GM21717 (cell line): Measurements from ENCODE around the gene FGD6.
"Not testable (repeated sequence)": the region's sequence is repeated elsewhere in the genome, so short reads cannot be mapped to it uniquely, and the experiment has no call there.

Experiments
- ATAC-seq: cut with Tn5 transposase; IDR thresholded peaks from one replicate; pipeline ENCODE4 v1.9.1; 2021; ENCODE audit warnings: mild to moderate bottlenecking, moderate library complexity; ENCODE audit not compliant: unreplicated experiment

FGD6 gene

DNA sequence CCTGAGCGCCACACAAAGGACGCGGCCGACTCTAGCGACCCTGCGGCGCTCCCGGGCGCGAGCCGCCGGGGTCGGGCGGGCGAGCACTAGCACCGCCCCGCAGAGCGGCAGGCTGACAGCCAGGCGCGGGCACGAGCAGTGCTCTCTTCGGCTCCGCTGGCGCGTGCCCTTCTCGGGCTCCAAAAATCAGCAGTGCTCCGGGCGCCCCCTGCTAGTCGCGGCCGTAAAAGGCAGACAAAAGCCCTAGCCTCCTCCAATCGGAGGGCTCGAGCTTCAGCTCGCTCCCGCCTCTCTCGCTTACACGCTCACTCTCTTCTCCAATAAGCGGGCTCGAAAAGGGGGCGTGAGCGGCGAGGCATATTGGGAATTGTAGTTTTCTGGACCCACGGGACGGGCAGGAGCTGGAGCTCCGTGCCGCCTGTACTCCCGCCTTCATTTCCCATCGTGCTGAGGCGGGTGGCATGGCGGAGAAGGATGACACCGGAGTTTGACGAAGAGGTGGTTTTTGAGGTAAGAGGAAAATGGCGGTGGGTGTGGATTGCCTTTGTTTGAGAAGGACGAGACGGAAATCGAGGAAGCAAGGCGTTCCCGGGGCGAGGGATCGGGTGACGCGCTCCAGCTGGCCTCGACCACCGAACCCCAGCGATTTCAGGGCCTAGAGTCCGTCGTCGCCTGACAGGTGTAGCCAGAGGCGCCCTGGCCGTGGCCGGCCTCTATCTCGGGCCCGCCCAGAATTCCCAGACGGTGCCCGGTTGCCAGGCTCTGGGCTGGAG is at the start of gene FGD6, which contains the start of gene VEZT:
Gene FGD6 (minus strand): TSS at position 91 of the 773 bp plus-strand sequence. CDS start 227 bp downstream, outside the sequence.
Gene VEZT (plus strand): TSS at position 431 of the 773 bp plus-strand sequence. CDS start 44 bp downstream, at position 475.
- peak; percentile 90 for ATAC-seq

DNA sequence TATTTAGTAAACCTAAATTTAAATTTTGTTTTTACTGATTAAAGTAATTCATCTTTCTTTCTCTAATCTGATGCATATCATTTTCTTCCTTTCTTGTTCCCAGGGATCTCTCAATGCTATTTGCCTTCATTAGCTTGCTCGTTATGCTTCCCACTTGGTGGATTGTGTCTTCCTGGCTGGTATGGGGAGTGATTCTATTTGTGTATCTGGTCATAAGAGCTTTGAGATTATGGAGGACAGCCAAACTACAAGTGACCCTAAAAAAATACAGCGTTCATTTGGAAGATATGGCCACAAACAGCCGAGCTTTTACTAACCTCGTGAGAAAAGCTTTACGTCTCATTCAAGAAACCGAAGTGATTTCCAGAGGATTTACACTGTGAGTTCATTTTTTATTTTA is 49.0 kb upstream of the FGD6 start:
- no peak for ATAC-seq

DNA sequence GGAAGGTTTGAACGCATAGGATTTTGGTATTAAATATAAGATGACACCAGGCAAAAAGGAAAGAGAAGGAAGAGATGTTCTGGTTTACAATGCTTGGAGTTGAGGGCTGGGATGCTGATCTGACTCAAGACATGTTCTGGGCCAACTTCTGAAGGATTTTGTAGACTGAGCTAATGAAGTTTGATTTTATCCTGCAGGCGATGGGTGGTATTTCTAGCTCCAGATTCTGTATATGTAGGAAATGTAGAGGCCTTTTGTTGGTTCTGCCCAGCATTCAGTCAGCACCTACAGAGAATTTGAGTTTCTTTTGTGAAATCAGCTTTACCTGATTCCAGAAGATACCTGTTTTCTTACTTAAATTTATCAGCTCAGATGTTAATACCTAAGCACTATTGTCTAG is 48.5 kb upstream of the FGD6 start:
- ATAC-seq: no peak

DNA sequence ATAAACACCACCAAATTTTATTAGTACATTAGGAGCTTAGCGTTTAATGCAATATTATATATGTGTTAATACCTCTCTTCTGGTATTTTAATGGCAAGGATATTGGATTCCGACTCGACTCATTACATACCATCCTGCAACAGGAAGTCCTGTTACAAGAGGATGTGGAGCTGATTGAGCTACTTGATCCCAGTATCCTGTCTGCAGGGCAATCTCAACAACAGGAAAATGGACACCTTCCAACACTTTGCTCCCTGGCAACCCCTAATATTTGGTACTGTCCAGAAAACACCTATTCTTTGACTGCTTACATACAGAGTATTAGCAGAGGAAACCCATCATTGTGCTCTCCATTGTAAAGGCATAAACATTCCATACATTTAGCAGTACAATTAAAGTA is 45.5 kb upstream of the FGD6 start:
- no peak for ATAC-seq

DNA sequence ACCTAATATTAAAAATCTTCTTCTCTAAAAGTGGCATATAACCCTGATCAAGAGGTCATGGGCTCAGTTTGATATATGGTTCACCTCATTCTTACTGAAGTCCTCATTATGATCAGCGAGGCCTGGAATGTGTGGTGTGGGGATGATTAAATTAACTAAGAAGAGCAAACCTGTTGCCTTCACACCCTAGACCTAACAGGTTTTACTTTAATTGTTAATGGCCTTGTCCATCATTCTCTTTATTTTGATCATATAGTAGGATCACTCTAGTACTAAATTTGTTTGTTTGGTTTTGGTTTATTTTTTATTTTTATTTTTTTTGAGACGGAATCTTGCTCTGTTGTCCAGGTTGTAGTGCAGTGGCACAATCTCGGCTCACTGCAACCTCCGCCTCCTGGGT is 43.8 kb upstream of the FGD6 start:
- no peak for ATAC-seq

DNA sequence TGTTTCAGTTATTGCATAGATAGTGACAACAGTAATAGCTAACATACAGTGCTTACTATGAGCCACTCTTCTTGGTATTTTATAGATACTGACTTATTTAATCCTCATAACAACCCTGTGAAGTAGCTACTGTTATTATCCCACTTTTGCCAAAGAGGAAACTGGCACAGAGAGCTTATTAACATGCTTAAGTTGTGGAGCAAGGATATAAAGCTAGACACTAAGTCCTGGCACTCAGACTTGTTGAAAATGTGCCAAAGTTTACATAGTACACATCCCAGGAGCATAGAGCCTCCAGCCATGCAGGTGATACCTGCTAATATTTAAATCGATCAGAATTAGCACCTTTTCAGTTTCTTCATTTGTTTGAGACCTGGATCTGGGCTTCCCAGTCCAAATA is 42.1 kb upstream of the FGD6 start:
- ATAC-seq: no peak

DNA sequence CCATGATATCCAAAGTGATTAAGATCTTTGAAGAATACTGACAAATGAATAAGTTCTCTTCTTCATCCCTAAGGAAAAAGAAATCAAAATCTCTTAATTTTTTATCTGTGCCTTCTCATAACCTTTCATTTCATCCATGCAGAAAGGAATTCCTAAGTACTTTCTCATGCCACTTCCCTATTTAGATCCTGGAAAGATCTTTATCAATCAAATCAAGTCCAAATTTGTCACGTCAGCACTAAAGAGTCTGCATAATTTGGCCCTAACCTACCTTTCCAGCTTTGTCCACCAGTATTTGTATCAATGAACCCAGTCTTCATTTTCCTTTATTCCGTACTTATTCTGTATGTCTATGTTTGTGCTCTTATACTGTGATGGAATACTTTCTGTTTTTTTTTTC is 41.5 kb upstream of the FGD6 start:
- ATAC-seq: no peak

DNA sequence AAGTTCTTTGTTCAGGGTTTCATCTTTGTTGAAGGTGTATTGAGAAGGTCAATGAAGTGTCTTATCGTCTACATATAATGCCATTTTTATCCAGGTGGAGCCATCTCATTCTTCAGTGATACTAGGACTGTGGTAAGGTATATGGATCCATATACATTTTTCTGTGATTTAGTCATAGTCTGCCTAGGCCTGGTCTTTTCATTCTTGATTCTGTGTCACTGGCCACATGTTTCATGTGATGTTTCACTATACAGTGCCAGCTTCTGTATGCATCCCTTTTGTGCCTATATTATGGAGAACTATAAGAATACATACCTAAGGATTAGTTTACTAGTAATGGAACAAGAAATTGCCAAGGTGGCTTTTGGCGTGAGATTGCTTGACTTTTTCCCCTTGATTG is 40.9 kb upstream of the FGD6 start:
- no peak for ATAC-seq

DNA sequence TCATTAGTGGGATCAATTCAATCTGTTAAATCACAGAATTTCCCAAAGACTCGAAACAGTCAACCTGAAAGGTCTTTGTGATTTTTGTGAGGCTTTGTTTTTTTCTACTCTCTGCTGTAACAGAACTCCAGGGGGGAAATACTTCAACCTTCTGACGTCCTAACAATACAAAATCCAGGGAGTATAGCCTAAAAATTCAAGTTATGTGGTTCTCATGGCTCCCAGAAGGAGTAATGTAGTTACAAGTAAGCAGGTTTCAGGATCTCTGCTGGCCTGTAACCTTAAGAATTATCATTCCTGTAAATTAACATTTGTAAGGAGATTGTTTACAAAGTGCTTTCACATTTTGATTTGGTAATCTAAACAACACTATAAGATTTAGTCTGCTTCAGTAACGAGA is 40.3 kb upstream of the FGD6 start:
- no peak for ATAC-seq

DNA sequence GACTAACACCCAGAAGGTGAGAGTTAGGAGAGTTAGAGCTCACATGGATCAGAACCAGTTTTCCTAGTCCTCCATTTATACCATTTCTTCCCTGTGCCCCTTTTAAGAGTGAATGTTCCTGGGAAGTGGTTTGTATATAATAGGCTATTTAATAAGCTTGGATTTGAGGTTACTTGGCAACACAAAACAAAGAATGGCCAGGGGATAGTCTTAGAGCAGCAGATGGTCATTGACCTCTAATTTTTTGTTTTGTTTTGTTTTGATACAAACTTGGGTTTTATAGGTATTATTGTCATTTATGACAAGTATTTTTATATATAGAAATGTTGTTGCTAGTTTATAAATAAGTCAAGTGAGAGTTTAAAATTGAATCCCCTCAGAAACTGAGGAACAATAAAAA is 36.1 kb upstream of the FGD6 start:
- ATAC-seq: no peak

DNA sequence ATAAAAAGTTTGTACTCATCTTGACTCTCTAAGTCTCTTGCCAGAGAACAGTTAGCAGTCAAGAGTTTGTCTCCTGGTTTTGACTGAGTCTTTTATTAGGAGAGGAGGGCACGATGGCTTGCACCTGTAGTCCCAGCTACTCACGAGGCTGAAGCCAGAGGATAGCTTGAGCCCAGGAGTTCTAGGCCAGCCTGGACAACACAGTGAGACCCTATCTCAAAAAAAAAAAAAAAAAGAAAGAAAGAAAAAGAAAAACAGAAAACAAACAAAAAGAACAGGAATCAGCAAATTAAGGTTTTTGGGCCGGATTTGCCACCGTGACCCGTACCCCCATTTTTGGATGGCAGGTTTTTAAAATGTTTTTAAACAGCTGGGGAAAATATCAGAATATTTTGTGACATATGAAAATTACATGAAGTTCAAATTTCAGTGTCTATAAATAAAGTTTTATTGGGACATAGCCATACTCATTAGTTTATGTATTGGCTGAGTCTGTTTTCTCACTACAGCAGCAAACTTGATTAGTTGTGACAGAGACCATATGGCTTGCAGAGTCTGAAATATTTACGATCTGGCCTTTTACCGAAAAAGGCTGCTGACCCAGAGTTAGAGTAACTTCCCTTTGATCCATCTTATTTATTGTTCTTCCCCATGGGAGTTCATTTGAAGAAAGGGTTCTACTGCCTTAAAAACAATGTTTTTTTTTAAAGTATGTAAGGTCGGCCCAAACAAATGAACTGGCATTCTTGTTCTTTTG is 31.5 kb upstream of the FGD6 start:
- no peak for ATAC-seq

DNA sequence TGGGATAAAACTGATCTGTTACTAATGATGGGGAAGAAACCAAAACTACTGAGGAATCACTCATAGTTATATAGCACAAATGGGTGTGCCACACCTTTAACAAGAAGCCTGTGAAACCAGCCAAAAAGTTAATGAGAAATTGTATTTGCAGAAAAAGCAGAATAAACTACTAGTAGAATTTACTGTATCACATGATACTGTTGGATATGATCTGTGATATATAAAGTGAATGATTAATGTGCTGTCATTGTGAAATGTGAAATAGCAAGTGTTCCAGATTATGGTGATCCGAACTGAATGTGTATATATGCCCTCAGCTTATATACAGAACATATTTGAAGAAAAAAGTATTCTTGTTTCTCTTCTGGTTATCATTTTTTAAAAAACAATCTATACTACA is 30.8 kb upstream of the FGD6 start:
- no peak for ATAC-seq

DNA sequence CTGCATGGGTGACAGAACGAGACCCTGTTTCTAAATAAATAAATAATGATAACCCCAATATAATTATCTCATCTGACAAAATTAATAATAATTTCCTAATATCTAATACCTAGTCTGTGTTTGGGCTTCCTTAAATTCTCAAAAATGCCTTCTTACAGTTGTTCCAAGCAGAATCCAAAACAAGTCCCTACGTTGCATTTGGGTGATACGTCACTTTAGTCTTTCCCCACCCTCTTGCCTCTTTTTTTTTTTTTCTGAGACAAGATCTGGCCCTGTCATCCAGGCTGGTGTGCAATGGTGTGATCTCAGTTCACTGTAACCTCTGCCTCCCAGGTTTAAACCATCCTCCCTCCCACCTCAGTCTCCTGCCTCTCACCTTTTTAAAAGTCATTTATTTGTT is 27.1 kb upstream of the FGD6 start:
- ATAC-seq: no peak

DNA sequence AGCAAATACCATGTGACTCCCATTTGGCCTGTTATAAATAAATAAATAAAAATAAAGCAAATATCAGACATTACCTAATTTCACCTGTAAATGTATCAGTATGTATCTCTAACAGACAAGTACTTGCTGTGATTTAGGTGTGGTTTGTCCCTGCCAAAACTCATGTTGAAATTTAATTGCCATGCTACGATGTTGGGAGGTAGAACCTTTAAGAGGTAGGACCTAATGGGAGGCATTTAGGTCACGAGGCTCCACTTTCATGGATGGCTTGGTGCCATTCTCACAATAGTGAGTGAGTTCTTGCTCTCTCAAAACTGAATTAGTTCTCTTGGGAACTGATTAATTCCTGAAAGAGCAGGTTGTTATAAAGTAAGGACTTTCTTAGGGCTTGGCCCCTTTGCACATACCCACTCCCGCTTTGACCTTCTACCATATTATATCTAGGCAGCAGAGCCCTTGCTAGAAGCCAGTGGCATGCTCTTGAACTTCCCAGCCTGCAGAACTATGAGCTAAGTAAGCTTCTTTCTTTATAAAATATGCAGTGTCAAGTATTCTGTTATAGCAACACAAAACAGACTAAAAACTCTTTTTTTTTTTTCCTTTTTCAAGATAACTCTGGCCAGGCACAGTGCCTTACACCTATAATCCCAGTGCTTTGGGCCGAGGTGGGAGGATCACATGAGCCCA is 26.4 kb upstream of the FGD6 start:
- ATAC-seq: no peak

DNA sequence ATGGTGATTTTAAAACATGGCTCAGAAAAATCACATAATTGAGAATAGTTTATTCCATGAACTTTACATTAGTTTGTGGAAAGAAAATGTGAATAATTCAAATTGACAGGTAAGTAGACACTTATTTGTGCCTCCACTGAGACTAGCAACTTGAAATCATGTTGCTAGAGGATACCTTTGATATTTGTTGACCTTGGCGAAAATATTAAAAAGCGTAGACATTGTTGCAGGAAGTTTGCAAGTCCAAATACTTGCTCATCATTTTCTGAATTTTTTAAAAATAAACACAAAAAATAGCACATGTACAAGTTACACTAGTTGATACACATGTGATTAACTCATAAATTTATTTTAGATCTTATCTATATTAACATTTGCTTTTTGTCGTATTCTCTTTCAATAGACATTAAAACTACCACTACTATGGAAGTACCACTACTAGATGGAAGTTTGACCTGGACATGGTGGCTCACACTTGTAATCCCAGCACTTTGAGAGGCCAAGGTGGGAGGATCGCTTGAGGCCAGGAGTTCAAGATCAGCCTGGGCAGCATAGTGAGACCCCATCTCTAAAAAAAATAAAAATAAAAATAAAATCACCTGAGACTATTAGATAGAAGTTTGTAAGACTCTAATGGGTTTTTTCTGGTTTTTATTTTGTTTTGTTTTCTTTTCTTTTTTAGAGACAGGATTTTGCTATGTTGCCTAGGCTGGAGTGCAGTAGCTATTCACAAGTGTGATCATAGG is 24.7 kb upstream of the FGD6 start:
- ATAC-seq: no peak

DNA sequence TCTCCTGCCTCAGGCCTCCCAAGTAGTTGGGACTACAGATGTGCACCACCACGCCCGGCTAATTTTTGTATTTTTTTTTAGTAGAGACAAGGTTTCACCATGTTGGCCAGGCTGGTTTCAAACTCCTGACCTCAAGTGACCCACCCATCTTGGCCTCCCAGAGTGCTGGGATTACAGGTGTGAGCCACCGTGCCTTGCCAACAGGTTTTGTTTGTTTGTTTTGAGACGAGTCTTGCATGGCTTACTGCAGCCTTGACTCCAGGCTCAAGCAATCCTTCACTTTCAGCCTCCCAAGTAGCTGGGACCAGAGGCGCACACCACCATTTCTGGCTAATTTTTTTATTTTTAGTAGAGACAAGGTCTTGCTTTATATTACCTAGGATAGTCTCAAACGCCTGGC is 23.9 kb upstream of the FGD6 start:
- ATAC-seq: not testable (repeated sequence)

DNA sequence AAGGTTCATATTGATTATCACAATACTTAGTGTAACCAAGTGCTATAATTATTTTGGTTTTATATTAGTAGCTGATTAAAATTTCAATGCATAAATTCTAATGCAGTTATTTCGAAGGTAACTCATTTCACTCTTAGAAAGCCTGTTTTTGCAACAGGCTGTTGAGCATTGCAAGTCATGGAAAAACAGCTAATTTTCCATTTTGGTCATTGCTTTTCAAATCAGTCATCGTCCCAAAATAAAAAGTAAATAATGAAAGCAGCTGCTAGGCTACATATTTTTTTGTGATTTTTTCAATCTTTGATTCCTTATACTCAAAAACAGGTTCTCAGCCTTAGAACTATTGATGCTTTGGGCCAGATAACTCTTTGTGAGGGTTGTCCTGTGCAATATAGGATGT is 23.3 kb upstream of the FGD6 start:
- no peak for ATAC-seq

DNA sequence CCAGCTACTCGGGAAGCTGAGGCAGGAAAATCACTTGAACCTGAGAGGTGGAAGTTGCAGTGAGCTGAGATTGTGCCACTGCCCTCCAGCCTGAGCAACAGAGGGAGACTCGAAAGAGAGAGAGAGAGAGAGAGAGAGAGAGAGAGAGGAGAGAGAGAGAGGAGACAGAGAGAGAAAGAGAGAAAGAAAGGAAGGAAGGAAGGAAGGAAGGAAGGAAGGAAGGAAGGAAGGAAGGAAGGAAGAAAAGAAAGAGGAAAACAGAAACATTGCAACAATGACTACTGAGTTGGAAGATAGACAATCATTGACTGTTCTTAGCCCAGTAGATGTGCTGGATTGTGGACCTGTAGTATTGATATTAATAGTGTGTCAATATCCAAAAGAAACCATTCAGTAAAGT is 22.6 kb upstream of the FGD6 start:
- not testable (repeated sequence) for ATAC-seq

DNA sequence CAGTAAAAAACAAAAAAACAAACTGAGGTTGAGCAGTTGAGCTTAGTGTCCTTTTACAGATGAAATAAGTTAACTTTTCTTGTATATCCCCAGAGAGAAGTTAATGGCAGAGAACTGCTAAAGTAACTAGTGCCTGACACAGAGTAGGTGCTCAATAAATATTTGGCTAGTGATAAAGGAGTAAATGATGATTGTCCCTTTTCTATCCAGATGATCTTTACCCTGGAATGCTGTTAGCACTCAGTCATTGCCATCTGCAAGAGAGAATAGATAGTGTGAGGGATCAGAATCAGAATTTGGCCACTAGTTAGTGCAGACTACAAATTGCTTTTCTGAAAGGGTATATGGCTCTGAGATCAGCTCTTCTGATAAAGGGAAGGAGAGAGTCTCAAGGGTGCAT is 21.9 kb upstream of the FGD6 start:
- ATAC-seq: no peak

DNA sequence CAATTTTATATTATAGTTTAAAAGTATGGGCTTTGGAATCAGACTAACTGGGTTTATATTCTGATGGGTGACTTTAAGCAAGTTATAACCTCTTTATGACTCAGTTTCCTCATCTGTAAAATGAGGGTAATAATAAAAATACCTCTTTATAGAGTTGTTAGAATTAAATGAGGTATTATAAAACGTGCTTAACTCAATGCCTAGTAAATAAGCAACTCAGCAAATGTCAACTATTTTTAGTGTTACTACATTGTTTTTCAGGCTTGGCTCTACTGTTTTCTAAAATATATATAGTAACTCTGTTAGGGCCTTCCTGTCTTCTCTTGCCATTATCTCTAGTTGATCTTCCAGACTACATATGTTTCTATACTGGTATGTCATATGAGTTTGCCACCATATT is 20.9 kb upstream of the FGD6 start:
- ATAC-seq: no peak

DNA sequence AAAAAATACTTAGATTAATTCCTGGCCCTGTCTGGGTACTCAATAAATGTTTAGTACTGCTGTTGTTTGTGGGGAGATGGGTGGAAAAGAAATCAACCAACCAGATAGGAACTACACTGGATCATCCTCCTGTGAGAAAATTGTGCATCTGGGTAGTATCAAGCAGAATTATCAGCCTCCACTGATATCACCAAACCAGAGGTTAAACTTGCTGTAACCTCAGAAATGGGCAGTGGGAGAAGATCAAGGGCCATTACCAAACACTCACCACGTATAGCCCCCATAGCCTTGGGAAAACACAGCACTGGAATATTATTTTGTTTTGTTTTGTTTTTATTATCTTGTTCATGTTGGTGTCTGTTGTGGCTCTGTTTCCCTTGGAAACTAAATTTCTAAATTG is 20.0 kb upstream of the FGD6 start:
- no peak for ATAC-seq
